ENCODE measurements around the gene IZUMO1.

GRCh38 chr19:48718711-48719231, 27.9 kb downstream of the IZUMO1 start:
- TF ChIP-seq, protein P1, sequence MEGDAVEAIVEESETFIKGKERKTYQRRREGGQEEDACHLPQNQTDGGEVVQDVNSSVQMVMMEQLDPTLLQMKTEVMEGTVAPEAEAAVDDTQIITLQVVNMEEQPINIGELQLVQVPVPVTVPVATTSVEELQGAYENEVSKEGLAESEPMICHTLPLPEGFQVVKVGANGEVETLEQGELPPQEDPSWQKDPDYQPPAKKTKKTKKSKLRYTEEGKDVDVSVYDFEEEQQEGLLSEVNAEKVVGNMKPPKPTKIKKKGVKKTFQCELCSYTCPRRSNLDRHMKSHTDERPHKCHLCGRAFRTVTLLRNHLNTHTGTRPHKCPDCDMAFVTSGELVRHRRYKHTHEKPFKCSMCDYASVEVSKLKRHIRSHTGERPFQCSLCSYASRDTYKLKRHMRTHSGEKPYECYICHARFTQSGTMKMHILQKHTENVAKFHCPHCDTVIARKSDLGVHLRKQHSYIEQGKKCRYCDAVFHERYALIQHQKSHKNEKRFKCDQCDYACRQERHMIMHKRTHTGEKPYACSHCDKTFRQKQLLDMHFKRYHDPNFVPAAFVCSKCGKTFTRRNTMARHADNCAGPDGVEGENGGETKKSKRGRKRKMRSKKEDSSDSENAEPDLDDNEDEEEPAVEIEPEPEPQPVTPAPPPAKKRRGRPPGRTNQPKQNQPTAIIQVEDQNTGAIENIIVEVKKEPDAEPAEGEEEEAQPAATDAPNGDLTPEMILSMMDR (IDR thresholded peaks at IDR 0.05; ENCODE audit: control extremely low read depth in 1 of 3, insufficient read depth in 1 of 3, low read depth in 1 of 3, low read length in 3 of 3): no peak
- TF ChIP-seq, protein P2, sequence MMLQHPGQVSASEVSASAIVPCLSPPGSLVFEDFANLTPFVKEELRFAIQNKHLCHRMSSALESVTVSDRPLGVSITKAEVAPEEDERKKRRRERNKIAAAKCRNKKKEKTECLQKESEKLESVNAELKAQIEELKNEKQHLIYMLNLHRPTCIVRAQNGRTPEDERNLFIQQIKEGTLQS (IDR thresholded peaks at IDR 0.05; ENCODE audit: insufficient read depth, low read depth, low read length): no peak
- no peak for TF ChIP-seq POLR2AphosphoS5 (IDR thresholded peaks at IDR 0.05; ENCODE audit: low read depth, low read length)
